ENCODE data around the gene ARHGEF7.
"Not testable (repeated sequence)": the region's sequence is repeated elsewhere in the genome, so short reads cannot be mapped to it uniquely, and the experiment has no call there.

ARHGEF7 gene, protein sequence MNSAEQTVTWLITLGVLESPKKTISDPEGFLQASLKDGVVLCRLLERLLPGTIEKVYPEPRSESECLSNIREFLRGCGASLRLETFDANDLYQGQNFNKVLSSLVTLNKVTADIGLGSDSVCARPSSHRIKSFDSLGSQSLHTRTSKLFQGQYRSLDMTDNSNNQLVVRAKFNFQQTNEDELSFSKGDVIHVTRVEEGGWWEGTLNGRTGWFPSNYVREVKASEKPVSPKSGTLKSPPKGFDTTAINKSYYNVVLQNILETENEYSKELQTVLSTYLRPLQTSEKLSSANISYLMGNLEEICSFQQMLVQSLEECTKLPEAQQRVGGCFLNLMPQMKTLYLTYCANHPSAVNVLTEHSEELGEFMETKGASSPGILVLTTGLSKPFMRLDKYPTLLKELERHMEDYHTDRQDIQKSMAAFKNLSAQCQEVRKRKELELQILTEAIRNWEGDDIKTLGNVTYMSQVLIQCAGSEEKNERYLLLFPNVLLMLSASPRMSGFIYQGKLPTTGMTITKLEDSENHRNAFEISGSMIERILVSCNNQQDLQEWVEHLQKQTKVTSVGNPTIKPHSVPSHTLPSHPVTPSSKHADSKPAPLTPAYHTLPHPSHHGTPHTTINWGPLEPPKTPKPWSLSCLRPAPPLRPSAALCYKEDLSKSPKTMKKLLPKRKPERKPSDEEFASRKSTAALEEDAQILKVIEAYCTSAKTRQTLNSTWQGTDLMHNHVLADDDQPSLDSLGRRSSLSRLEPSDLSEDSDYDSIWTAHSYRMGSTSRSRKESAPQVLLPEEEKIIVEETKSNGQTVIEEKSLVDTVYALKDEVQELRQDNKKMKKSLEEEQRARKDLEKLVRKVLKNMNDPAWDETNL

DNA sequence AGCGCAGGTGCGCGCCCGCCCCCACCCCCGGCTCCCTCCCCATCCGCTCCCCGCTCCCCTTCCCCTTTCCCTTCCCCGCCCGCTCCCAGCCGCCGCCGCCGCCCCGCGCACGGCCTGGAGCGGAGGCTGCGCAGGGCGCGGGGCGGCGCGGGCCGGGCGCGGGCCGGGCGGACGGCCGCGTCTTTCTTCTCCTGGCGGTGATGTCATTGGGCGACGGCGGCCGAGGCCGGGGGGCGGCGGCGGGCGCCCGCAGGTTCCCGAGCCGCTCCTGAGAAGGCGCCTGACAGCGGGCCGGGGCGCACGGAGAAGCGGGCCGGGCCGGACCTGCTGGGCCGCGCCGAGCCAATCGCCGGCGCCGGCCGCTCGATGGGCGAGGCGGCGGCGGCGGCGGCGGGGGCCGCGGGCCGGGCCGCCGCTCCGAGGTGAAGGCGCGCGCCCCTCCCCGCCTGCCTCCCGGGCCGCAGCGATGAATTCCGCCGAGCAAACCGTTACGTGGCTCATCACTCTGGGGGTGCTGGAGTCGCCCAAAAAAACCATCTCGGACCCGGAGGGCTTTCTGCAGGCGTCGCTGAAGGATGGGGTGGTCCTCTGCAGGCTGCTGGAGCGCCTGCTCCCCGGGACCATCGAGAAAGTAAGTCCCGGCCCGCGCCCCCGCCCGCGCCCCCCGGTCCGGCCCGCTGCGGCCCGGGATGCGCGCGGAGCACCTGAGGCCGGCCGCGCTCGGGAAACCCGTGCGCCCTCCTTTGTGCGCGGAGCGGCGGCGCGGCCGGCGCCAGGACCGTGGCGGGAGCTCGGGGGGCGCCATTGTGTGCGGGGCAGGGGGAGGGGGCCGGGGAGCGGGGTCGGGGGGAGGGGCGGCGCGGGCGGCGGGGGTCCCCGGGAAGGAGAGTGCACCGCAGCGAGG, at the start of gene ARHGEF7:
Gene ARHGEF7, plus strand, starts transcription at position 250 of the 904 bp plus-strand sequence. Its CDS starts 217 bp downstream, at position 467.
- no peak for DNase-seq (ENCODE audit: low read depth)

DNA sequence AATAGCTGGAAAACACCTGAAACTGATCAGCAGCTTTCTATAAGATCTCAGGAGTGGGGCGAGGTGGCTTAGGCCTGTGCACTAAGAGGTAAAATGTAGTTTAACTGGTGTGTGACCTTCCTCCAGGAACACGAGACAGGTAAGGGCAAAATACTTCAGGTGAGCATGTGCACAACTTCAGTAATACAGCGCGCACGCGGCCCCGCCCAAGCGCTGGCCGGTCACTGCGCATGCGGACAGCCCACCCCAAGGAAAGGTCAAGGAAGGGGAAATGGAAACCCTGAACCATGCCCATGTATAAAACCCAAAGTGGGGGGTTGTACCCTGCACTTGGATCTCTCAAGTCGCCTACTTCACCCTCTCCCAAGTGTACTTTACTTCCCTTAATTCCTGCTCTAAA, 49.4 kb upstream of the ARHGEF7 start:
- no peak for DNase-seq (ENCODE audit: low read depth)

DNA sequence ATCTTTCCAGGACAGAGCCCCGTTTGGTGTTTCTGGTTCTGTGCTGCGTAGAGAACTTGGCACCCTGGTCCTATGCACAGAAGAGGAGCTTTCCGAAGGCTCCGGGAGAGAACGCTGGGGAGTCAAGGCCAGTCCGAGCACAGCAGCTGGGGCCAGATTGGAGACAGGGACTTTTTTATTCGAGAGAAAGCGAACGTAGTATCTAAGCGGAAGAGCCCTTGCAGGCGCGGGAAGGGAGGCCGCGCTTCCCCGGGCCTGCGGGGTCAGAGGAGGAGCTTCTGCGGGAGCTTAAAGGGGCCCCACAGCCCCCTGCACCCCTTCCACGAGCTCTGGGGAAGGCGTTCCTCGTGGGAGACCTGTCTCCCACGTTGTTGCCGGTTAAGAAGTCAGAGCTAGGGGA, 48.6 kb upstream of the ARHGEF7 start:
- no peak for DNase-seq (ENCODE audit: low read depth)

DNA sequence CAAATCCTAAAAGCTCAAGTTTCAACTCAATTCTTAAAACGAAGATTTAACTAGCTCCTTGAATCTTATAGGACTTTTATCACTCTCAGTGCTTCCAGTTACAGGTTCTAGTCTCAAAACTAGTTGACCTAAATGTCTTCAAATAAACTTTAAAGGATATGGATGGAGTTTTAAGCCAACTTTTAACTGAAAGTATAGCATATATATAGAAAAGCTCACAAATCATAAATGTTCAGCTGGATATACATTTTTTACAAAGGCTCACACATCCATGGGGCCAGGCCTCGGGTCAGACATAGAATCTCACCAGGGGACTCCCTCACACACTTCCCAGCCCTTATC, 47.1 kb upstream of the ARHGEF7 start:
- no peak for DNase-seq (ENCODE audit: low read depth)

DNA sequence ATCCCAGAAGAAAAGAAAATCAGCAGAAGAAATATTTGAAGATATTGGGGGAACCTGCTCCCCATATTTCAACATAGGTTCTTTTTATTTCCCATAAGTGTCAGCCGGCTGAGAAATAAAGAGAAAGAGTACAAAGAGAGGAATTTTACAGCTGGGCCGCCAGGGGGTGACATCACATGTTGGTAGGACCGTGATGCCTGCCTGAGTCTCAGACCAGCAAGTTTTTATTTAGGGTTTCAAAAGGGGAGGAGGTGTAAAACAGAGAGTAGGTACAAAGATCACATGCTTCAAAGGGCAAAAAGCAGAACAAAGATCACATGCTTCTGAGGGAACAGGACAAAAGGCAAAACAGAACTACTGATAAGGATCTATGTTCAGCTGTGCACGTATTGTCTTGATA, 44.0 kb upstream of the ARHGEF7 start:
- not testable (repeated sequence) for DNase-seq (ENCODE audit: low read depth)

DNA sequence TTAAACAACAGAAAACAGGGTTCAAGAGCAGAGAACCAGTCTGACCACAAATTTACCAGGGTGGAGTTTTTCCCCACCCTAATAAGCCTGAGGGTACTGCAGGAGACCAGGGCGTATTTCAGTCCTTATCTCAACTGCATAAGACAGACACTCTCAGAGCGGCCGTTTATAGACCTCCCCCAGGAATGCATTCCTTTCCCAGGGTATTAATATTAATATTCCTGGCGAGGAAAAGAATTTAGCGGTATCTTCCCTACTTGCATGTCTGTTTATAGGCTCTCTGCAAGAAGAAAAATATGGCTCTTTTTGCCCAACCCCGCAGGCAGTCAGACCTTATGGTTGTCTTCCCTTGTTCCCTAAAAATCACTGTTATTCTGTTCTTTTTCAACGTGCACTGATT, 43.6 kb upstream of the ARHGEF7 start:
- DNase-seq (ENCODE audit: low read depth) = not testable (repeated sequence)

DNA sequence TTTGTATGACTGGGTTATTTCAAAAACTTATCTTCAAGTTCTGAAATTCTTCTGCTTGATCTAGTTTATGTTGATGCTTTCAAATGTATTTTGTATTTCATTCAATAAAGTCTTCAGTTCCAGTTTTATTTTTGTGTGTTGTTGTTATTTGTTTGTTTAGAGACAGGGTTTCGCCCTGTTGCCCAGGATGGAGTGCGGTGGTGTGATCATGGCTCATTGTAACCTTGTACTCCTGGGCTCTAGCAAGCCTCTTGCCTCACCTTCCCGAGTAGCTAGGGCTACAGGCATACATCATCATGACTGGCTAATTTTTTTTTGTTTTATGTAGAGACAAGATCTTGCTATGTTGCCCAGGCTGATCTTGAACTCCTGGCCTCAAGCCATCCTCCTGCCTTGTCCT, 40.3 kb upstream of the ARHGEF7 start:
- DNase-seq (ENCODE audit: low read depth) = no peak

DNA sequence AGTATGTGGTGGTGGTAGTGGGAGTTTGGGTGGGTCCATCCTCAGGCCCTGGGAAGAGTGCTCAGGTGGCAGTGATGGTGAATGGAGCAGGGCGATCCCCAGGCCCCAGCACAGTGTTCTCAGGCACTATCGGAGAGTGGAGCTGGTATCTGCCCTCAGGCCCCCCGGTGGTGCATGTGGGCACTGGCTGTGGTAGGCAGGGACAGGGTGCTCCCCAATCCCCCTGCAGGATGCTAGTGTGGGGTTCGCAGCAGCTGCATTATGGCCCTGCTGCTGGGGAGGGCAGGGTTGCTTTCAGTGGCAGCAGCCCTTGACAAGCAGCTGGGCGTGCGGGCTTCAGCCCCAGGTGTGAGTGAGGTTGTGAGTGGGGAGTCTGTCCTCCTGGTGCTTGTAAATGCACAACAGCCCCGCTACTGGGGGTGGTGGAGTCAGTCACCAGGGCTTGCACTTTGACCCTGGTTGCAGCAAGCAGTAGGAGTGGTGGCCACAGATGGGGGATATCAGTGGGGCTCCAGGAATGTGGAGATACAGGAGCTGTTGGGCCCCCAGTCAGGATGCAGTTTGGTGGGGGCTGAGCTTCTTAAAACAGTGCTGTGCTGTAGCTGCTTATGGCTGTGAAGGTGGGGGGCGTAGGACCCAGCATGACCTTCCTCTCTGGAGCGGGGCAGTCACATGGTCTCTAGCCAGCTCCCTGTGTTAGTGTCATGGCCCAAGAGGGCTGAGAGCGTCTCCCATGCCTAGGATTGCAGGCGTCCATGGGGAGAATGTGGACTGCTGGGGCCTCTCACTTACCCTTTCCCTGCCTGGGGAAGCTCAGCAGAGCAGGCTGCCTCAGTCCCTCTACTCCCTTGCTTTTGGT, 38.7 kb upstream of the ARHGEF7 start:
- no peak for DNase-seq (ENCODE audit: low read depth)

DNA sequence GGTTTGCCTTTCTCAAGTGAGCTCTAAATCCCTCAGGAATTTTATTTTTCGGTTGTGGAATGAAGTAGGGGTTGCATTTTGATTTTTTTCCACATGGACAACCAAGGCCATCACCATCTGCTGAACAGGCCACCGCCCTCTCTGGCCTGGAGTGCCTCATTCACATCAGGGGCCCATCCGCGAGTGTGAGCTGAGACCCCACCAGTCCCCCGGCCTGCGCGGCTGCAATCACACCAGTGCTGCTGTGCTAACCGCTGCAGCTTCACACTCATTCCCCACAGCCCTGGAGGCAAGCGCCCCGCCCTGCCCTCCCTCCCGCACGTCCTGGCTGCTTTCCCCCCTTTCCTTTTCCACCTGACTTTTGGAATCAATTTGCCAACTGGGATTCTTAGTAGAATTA, 35.7 kb upstream of the ARHGEF7 start:
- DNase-seq (ENCODE audit: low read depth) = no peak

DNA sequence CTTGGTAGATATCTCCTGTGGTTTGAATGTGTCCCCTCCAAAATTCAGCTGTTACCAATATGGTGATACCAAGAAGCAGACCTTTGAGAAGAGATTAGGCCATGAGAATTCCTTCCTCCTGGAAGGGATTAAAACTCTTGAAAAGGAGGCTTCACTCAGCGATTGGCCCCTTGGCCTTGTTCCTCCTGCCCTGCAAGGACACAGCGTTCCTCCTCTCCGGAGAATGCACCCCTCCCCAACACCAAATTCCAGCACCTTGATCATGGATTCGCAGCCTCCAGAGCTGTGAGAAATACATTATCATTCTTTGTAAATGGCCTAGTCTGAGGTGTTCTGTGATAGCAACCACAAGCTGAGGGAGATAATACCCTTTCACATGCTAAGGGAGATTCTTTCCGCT, 34.5 kb upstream of the ARHGEF7 start:
- no peak for DNase-seq (ENCODE audit: low read depth)

DNA sequence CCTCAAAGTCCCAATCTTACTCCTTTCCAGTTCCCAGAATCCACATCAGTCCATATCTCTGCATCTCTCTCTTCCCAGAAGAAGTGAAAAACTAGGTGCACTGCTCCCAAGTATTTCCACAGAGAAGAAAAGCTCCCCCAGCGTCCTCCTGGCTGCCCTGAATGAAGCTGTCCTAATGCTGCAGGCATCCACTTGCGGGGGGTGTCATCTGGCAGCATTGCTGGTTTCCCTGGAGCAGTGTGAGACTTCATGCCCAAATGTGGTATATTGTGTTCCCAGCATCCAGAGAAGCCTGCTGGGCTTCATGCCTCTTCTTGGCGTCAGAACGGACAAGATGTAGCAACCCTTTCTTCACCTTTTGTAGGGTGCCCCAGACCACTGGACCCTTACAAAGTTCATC, 32.9 kb upstream of the ARHGEF7 start:
- no peak for DNase-seq (ENCODE audit: low read depth)

DNA sequence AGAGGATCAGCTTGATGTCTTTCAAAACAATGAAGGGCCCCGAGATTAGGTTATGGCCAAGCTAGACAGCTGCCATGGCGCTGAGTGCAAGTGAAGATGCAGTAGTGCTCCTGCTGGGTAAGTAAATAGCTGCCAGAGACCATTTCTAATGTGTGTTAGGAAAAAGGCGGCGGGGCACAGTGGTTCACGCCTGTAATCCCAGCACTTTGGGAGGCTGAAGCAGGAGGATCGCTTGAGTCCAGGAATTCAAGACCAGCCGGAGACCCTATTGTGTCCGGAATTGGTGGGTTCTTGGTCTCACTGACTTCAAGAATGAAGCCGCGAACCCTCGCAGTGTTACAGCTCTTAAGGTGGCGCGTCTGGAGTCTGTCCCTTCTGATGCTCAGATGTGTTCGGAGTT, 32.3 kb upstream of the ARHGEF7 start:
- not testable (repeated sequence) for DNase-seq (ENCODE audit: low read depth)

DNA sequence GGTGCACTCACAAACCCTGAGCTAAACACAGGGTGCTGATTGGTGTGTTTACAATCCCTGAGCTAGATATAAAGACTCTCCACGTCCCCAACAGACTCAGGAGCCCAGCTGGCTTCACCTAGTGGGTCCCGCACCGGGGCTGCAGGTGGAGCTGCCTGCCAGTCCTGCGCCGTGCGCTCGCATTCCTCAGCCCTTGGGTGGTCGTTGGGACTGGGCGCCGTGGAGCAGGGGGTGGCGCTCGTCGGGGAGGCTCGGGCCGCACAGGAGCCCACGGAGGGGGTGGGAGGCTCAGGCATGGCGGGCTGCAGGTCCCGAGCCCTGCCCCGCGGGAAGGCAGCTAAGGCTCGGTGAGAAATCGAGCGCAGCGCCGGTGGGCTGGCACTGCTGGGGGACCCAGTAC, 31.4 kb upstream of the ARHGEF7 start:
- not testable (repeated sequence) for DNase-seq (ENCODE audit: low read depth)

DNA sequence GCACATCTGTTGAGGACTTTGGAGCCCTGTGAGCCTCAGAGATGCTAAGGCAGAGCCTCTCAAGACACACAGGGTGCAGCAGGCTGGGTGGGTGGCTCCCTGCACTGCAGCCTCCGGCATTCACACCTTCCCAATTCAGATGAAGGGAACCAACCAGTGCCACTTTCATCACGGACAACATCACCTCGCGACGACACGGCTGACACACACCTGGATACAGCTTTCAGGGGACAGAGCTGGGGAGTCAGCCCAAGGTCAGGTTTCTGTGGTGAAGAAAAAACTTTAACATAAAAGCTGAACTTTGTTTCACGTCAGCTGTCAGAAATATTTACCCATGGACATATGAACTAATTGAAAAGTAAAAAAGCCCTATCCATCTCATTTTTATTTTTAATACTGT, 24.9 kb upstream of the ARHGEF7 start:
- DNase-seq (ENCODE audit: low read depth) = no peak

DNA sequence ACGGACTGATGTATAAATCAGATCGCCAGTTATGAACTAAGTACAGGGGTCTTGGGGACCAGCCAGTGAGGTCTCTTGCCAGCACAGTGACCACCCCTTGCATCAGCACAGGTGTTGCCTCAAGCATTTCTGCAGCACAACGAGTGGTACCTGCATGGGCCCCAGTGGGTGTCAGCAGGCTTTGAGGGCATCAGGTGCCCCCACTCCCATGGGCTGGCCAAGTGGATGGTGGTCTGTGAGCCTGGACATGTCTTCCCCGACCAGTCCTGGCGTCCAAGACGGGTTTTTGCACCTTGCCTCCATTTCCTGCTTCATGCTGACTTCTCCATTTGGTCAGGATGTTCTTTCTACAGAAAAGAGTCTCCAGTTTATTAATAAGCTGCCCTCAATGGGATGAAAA, 22.4 kb upstream of the ARHGEF7 start:
- no peak for DNase-seq (ENCODE audit: low read depth)

DNA sequence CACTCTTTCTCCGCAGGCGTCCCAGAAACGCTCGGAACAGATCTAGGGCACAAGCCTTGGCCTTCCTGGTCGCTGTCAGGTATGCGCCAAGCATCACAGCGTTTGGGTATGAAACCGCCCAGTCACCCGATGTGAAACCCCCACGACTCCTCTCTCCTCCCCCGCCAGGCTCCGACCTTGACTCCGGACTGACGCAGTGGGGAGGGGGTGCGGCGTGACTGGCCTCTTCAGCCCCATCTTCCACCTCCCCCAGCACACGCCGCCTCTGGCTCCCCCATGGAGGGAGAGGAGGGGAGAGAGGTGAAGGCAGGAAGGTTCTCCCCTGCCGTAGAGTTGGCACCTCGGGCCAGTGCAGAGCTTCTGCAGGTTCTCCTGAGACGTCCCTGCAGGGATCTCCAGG, 22.0 kb upstream of the ARHGEF7 start:
- DNase-seq (ENCODE audit: low read depth) = no peak

DNA sequence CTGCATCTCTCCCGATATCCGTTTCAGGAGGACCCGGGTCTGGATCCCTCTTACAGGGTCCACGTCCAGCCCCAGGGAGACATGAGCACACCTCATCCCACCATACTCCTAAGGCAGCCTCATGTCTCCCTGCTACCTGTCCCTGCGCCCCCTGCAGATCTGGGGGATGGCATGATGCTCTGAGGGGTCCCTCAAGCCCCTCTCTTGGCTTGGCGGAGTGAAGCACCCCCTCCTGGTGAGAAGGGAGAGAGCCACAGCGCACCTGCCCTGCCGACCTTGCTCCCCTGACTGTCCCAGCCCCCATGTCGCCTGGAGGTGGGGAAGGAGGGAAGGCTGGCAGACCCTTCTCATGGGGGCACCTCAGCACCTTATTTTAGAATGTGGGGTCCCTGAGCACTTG, 21.5 kb upstream of the ARHGEF7 start:
- no peak for DNase-seq (ENCODE audit: low read depth)

DNA sequence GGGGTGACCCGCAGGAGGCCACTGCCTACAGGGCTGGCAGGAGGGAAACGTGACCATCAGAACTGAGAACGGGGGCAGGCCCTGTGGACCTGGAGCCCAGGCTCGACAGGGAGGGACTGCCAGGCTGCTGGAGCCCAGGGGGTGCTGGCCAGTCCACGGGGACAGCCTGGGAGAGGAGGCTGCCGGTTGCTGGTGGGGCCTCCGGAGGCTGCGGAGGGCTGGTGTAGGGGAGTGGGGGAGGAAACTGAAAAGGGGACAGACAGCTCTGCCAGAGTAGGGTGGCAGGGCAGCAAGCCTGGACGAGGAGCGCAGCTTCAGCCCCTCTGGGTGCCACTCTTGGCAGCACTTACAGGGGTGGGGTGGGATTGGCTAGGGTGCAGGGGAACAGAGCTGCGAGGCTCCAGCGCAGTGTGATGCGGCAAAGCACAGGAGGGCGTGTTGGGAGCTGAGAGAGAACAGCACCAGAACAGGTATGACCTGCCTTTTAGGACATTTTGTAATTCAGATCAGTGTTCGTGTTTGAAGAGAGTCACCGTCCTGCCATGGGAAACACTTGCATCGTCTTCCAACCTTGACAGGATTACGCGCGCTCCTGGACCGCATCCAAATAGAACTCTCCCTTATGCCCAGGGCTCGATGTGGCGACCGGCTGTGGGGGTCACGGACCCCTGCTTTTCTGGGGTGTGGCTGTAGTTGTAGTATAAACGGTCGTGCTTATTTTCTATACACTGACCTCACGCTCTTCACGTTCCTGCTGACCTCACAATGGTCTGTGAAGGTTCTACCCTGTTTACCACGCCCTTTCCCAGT, 19.9 kb upstream of the ARHGEF7 start:
- DNase-seq (ENCODE audit: low read depth) = no peak

DNA sequence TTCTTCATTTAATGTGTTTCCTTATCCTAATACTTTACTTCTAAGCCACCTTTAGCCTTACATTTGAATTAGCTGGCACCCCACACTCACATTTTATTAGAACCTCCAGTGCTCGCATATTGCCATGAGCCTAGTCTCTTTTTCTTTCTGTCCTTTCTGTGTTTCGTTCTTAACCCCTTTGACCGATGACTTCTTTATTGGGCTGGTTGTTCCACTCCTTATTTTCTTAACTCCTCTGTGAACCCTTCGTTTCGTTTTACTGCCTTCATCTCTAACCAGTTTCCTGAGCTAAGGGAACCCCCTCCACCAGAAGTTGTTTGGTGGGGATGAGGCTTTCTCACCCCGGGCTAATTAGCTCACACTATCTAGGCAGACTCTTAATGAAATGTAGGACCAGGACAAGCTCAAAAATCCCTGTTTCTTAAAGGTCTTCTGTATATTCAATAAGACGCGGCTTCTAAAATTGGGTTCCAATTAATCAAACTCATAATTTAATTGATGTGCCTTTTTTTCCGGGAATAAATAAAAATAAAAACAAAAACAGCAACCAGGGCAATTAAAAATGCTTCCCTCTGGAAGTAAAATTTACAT, 19.1 kb upstream of the ARHGEF7 start:
- DNase-seq (ENCODE audit: low read depth) = no peak

DNA sequence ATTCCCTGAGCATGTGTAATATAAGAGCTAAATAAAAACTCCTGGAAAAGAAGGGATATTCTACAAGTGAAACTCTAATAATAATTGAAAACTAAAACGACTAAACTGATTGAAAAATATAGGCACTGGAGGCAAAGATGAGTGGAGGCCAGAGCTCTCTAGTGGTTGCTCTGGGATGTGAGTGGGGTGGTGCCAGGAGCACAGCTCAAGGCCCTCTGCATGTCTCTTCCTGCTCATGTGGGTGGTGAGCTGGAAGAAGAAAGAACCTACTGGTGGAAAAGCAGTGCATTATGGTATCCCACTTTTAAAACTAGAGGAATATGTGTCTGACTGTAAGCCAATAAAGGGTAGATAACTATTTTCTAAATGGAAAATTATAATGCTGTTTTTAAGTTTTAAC, 15.8 kb upstream of the ARHGEF7 start:
- DNase-seq (ENCODE audit: low read depth) = no peak
